Measurements from ENCODE around the gene PARD6B. TPM values are rescaled to one million over a fixed set of nuclear protein-coding genes. Genes with fewer than 3 reads are reported as not detected.
"Not testable (repeated sequence)": the region's sequence is repeated elsewhere in the genome, so short reads cannot be mapped to it uniquely, and the experiment has no call there.

Gene PARD6B
- total and polyA plus RNA-seq, 2 donors (not counting 3 experiments of a cell fraction or from before 2014, with no cell fraction given) = 0.03 TPM; not detected in 1

DNA sequence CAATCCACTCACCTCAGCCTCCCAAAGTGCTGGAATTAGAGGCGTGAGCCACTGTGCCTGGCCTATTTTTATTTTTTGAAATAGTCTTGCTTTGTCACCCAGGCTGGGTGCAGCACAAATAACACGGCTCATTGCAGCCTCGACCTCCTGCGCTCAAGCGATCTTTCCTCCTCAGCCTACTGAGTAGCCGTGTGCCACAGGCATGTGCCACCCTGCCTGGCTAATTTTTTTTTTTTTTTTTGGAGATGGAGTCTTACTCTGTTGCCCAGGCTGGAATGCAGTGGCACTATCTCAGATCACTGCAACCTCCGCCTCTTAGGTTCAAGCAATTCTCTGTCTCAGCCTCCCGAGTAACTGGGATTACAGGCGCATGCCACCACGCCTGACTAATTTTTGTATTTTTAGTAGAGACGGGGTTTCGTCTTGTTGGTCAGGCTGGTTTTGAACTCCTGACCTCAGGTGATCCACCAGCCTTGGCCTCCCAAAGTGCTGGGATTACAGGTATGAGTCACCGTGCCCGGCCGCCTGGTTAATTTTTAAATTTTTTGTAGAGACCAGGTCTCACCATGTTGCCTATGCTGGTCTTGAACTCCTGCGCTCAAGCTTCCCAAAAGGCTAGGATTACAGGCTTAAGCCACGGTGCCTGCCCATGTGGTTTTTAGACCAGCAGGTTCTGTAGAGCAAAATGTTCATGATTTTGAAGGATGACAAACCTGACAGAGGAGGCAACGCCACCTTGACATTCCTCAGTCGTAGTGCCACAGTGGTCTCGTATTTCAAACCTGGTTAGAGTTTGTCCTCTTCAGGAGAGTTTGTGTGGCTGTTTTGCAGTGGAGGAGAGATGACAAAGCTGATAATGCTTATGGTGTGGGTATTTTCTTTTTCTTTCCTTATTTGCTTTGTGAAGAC is 32.4 kb downstream of the PARD6B start:
- dilution Hi-C loops (cut with MboI; ENCODE audit: extremely low pct_ligation_motif_present, low sequenced_read_pairs); H2AFZ ChIP-seq (ENCODE audit: low read depth, low read length); intact Hi-C loops (cut with micrococcal nuclease); H3K9me1 ChIP-seq (replicated peaks; ENCODE audit: control insufficient read depth, extremely low read depth, insufficient read depth, low read length); H3K36me3 ChIP-seq (ENCODE audit: control insufficient read depth in 2 of 2, extremely low read depth in 1 of 2, insufficient read depth in 2 of 2, low read length in 2 of 2); DNase-seq (ENCODE audit: low read depth, low spot score); H3K79me2 ChIP-seq (ENCODE audit: control insufficient read depth, insufficient read depth, low read length); POLR2A ChIA-PET; H4K20me1 ChIP-seq (replicated peaks; ENCODE audit: control insufficient read depth, extremely low read depth, insufficient read depth, low read length); H3K27ac ChIP-seq (ENCODE audit: insufficient read depth, low read depth, low read length); FAIRE-seq; BruUV-seq (replicated peaks); H3K9me3 ChIP-seq (replicated peaks; ENCODE audit: control insufficient read depth, insufficient read depth, low read length); H3K4me3 ChIP-seq (replicated peaks in 1 of 3; ENCODE audit: insufficient read depth in 1 of 3, low read depth in 1 of 3, low read length in 3 of 3); H3K27me3 ChIP-seq (ENCODE audit: control insufficient read depth in 2 of 2, insufficient read depth in 2 of 2, low read length in 2 of 2); H3K4me2 ChIP-seq (ENCODE audit: insufficient read depth, low read length); H3K9ac ChIP-seq (replicated peaks; ENCODE audit: extremely low read depth, insufficient read depth, low read length); H3K4me1 ChIP-seq (ENCODE audit: control insufficient read depth, extremely low read depth, insufficient read depth, low read length): not testable (repeated sequence)
- CTCF ChIA-PET = interaction anchor here (1.6 kb wide), 1 partner anchor 13 kb away, joined by 3 read pairs; no protein-coding TSS in a partner anchor

- CTCF ChIA-PET = interaction anchor here (1.7 to 3.2 kb wide), 3 partner anchors 9 to 139 kb away, joined by 6 to 19 read pairs (median 6); no protein-coding TSS in a partner anchor
- POLR2A ChIA-PET; H2AFZ ChIP-seq (ENCODE audit: low read depth, low read length); H3K36me3 ChIP-seq (ENCODE audit: control insufficient read depth in 2 of 2, extremely low read depth in 1 of 2, insufficient read depth in 2 of 2, low read length in 2 of 2); FAIRE-seq; H3K27ac ChIP-seq (ENCODE audit: insufficient read depth, low read depth, low read length); H3K9me3 ChIP-seq (replicated peaks; ENCODE audit: control insufficient read depth, insufficient read depth, low read length); H3K9ac ChIP-seq (replicated peaks; ENCODE audit: extremely low read depth, insufficient read depth, low read length); H3K27me3 ChIP-seq (ENCODE audit: control insufficient read depth in 2 of 2, insufficient read depth in 2 of 2, low read length in 2 of 2); H3K79me2 ChIP-seq (ENCODE audit: control insufficient read depth, insufficient read depth, low read length); H3K9me1 ChIP-seq (replicated peaks; ENCODE audit: control insufficient read depth, extremely low read depth, insufficient read depth, low read length); H3K4me2 ChIP-seq (ENCODE audit: insufficient read depth, low read length); intact Hi-C loops (cut with micrococcal nuclease); H3K4me3 ChIP-seq (replicated peaks in 1 of 3; ENCODE audit: insufficient read depth in 1 of 3, low read depth in 1 of 3, low read length in 3 of 3); BruUV-seq (replicated peaks); dilution Hi-C loops (cut with MboI; ENCODE audit: extremely low pct_ligation_motif_present, low sequenced_read_pairs); H3K4me1 ChIP-seq (ENCODE audit: control insufficient read depth, extremely low read depth, insufficient read depth, low read length); DNase-seq (ENCODE audit: low read depth, low spot score); H4K20me1 ChIP-seq (replicated peaks; ENCODE audit: control insufficient read depth, extremely low read depth, insufficient read depth, low read length): not testable (repeated sequence)
These were observed 33.9 kb downstream of the PARD6B start for GRCh38 chr20:50765251-50765650.

Data from endothelial cell of umbilical vein (primary cell).